Measurements from ENCODE around the gene DHDDS.

The DHDDS gene

DNA sequence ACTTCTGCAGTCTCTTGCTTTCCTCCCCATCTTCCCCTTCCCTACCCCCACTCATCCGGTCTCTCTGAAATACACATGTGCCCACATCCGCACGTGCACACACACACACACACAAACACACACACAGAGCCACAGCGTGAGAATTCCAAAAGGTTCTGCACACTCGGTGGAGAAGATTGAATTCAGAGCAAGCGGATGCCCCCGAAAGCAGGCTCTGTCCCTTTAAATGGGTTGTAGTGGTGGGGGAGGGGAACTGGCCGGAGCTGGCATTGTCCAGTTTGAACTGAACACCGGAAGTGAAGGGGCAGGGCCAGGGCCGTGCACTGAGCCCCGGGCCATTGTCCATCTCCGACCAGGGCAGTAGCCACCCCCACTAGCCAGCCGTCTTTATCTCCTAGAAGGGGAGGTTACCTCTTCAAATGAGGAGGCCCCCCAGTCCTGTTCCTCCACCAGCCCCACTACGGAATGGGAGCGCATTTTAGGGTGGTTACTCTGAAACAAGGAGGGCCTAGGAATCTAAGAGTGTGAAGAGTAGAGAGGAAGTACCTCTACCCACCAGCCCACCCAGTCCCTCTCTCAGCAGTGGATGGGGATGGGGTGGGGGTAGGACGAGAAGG, 22.8 kb upstream of the DHDDS start:
- no peaks in the 10 kb centered on the region for H3K9me3 Mint-ChIP-seq
- H3K27ac Mint-ChIP-seq, result no peak overlapping the region
- no peak for DNase-seq
- H3K4me1 Mint-ChIP-seq (ENCODE audit: low read depth), result peaks cover 26% of the 10 kb centered on the region
- no peak overlapping the region for H3K4me3 Mint-ChIP-seq
- peaks cover 58% of the 10 kb centered on the region for H3K27me3 Mint-ChIP-seq
- no peaks in the 10 kb centered on the region for H3K36me3 Mint-ChIP-seq (ENCODE audit: low read depth)

DNA sequence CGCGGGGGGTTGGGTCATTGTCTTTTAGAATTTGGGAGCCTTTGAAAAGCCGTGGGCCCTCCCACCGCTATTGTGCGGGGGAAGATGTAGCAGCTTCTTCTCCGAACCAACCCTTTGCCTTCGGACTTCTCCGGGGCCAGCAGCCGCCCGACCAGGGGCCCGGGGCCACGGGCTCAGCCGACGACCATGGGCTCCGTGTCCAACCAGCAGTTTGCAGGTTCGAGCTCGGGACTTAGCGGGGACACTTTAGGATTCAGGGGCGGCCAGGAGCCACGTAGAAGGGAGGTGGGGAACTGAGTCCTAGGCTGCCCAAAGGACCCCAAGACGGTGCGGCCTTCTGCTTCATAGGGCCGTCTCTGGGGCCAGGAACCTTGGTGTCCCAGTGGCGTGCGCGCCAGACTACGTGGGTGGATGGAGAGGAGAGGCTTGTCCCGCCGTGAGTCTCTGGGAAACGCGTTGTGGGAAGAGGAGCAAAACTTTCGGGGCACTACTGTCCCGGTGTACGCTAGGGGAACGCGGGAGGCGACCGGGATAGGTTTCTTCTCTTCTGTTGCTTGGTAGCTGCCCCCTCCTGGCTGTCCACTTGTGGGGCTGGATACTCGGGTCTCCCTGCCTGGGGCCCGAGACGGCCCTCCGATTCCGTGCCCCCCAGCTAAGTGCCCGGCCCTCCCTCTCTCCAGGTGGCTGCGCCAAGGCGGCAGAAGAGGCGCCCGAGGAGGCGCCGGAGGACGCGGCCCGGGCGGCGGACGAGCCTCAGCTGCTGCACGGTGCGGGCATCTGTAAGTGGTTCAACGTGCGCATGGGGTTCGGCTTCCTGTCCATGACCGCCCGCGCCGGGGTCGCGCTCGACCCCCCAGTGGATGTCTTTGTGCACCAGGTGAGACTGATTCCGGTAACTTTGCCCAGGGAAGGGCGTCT, 21.2 kb upstream of the DHDDS start, which contains the start of gene LIN28A:
Gene LIN28A (plus strand): TSS at position 112 of the 918 bp plus-strand sequence. CDS start 75 bp downstream, at position 187.
- Mint-ChIP-seq H3K4me1 (ENCODE audit: low read depth) (peaks cover 26% of the 10 kb centered on the region), H3K27ac (no peak within 1 kb of the TSS), H3K9me3 (no peaks in the 10 kb centered on the region), H3K36me3 (ENCODE audit: low read depth) (no peaks in the 10 kb centered on the region), H3K27me3 (peaks cover 54% of the 10 kb centered on the region), H3K4me3 (no peak within 1 kb of the TSS)
- no peak for DNase-seq

DNA sequence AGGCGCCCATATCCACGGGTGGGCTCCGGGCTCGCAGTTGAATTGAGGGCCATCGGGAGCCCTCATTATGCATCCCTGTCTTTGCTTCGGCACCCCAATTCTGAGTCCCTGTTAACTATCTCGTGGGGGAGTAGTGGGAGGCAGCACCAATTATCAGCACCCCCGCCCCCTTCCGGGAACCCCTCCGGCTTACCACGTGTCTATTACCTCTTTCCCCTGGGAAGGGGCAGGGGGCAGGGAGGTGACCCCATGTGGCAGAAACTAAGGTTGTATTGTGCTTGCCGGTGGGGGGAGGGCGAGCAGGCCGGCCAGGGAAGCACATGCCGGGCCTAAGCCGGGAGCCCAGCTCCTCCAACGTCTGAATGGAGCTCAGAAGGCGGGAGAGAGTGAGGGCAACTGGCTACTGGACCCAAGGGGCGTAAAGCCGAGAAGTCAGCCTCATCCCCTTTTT, 20.5 kb upstream of the DHDDS start:
- H3K36me3 Mint-ChIP-seq (ENCODE audit: low read depth), result no peaks in the 10 kb centered on the region
- H3K9me3 Mint-ChIP-seq, result no peaks in the 10 kb centered on the region
- no peak overlapping the region for H3K4me3 Mint-ChIP-seq
- H3K4me1 Mint-ChIP-seq (ENCODE audit: low read depth), result peaks cover 26% of the 10 kb centered on the region
- DNase-seq, result peak; percentile 14
- peaks cover 54% of the 10 kb centered on the region for H3K27me3 Mint-ChIP-seq
- H3K27ac Mint-ChIP-seq, result no peak overlapping the region

DNA sequence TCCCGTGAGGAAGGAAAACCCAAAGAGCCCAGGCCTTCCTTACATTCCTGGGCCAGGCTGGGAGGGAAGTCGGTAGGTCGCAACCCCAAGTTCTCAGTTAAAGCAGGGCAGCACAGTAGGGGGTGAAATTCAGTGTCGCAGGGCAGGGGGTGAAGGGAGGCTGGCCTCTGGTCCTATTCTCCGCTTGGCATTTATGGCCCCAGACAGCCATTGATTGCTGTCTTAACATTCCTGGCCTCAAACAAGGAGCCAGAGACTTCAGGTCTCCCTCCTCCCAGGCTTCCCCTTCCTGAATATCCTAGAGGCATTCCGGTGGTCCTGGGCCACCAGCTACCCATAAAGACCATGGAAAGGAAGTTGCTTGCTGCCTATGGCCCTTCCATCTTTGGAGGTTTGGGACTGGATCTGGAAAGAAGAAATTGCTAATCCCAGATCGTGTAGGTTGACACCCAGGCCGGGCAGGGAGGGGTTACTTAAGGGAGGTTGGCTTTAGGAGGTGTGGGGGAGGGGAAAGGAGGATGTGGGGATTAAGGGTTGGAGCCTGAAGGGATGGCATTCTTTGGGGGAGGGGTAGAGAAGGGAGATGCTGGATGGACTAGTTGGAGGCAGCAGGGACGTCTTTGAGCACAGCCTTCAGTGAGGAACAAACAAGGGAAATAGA, 19.8 kb upstream of the DHDDS start:
- Mint-ChIP-seq H3K4me3 (no peak overlapping the region), H3K36me3 (ENCODE audit: low read depth) (no peaks in the 10 kb centered on the region), H3K9me3 (no peaks in the 10 kb centered on the region)

DNA sequence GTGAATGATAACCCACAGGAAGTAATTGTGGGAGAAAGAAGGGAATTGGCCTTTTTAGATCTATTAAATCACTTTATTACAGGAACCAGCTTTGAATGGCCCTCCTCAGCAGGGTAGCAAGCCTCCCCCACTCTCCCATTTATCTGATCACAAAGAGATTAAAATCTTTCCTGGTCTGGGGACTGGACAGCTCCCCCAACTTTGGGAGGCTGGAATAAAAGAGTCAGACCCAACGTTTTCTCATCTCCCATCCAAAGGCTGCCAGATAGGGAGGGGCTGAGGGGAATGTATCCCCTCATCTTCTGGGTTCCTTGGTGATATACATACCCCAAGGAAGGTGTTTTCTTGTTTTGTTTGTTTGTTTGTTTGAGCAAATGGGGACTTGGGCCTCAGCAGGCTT, 19.1 kb upstream of the DHDDS start:
- Mint-ChIP-seq H3K27me3 (peaks cover 54% of the 10 kb centered on the region), H3K27ac (no peak overlapping the region), H3K36me3 (ENCODE audit: low read depth) (no peaks in the 10 kb centered on the region), H3K4me1 (ENCODE audit: low read depth) (peaks cover 29% of the 10 kb centered on the region), H3K4me3 (no peak overlapping the region), H3K9me3 (no peaks in the 10 kb centered on the region)
- DNase-seq, result no peak

More for the DNA sequence above, 19.8 kb upstream of the DHDDS start:
- Mint-ChIP-seq H3K27ac (no peak overlapping the region), H3K27me3 (peaks cover 54% of the 10 kb centered on the region), H3K4me1 (ENCODE audit: low read depth) (peaks cover 29% of the 10 kb centered on the region)
- DNase-seq, result peak; percentile 20

DNA sequence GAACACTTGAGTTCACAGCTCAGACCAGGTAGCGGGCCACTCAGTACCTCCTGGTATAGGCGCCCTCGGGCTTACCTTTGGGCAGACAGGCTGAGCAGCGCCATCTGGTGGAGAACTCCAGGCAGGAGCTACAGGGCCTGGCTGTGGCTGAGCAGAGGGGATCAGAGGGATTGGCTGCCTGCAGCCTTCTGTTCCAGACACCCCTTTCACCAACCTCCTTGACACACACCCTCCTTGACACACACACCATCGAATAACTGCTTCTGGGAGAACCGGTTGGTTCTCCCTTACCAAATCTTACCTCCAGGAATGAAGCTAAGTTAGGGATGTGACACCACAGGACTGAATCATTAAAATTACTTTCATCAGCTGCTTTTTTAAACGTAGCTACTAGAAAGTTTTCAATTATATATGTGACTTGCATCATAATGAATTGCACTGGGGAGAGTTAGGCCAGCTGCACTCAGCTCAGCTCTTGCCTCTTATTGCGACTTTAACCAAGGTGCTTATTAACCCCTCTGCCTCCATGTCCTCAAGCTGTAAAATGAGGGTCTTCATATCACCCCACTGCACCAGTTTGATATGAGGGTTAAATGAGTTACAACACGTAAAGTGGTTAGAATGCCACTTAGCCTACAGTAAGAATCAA, 14.9 kb upstream of the DHDDS start:
- peaks cover 19% of the 10 kb centered on the region for H3K27me3 Mint-ChIP-seq
- no peaks in the 10 kb centered on the region for H3K36me3 Mint-ChIP-seq (ENCODE audit: low read depth)
- DNase-seq, result peak; percentile 88
- no peak overlapping the region for H3K4me3 Mint-ChIP-seq
- peaks cover 3% of the 10 kb centered on the region for H3K4me1 Mint-ChIP-seq (ENCODE audit: low read depth)
- no peaks in the 10 kb centered on the region for H3K9me3 Mint-ChIP-seq
- H3K27ac Mint-ChIP-seq, result no peak overlapping the region

DNA sequence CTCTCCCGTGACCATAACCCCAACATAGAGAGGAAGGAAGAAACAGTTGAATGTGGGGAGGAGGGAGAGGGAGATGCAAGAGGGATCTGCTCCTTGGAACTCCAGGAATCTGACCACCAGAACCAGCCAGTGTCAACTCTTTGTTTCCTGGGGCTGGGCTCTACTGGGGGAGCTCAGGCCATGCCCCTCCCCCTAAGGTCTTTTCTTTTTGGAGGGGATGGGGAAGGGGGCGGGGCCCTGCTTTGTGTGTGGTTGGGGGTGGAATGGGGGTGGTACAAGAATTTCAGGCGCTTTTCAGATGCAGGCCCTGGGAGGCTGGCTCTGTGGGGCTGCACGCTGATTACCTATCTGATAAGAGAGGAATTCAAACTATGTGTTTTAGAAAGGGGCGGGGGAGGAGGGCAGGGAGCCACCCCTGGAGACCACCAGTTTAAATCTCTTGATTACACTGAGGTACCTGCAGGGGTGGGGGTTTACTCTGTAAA, 13.2 kb upstream of the DHDDS start:
- Mint-ChIP-seq H3K4me3 (no peak overlapping the region), H3K27me3 (peaks cover 6% of the 10 kb centered on the region), H3K27ac (no peak overlapping the region), H3K4me1 (ENCODE audit: low read depth) (peaks cover 3% of the 10 kb centered on the region), H3K9me3 (no peaks in the 10 kb centered on the region), H3K36me3 (ENCODE audit: low read depth) (no peaks in the 10 kb centered on the region)
- peak; percentile 9 for DNase-seq

DNA sequence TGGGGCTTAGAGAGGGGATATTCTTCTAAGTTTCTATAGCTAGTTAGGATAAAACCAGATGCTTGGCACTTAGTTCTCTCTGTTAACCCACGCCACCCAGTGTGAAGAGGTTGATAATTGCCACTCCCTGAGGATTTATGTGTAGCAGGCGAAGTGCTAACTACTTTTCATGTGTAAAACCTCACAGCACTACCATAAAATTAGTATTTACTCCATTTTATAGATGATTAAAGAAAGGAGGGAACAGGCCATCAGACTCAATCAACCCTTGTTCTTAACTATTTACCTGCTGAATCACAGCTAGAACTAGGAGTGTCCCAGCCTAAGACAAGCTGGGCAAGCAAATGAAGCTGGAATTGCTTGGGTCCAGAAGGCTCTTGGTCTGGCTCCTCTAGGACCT, 12.6 kb upstream of the DHDDS start:
- Mint-ChIP-seq H3K4me1 (ENCODE audit: low read depth) (peaks cover 3% of the 10 kb centered on the region), H3K27ac (no peak overlapping the region), H3K4me3 (no peak overlapping the region), H3K36me3 (ENCODE audit: low read depth) (no peaks in the 10 kb centered on the region), H3K9me3 (no peaks in the 10 kb centered on the region), H3K27me3 (peaks cover 4% of the 10 kb centered on the region)
- no peak for DNase-seq

DNA sequence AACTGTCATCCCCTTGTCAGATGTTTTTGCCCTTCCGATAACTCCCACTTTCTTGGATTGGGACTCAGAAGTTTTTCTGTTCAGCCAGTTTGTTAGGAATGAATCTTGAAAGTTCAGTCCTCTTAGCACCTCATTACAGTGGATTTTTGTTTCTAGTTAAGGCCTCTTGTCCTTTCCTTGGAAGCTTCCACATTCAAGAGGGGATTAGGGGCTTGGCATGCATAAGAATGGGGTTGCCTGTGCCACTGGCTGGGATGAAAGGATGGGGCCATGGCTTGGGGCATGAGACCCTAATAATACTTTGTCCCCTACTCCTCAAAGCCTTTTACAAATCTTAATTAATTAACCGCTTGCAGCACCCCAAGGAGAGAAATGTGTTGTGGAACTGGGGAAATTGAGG, 2.4 kb upstream of the DHDDS start:
- Mint-ChIP-seq H3K36me3 (ENCODE audit: low read depth) (peaks cover 19% of the 10 kb centered on the region), H3K4me3 (no peak overlapping the region), H3K27me3 (no peaks in the 10 kb centered on the region), H3K27ac (no peak overlapping the region), H3K9me3 (no peaks in the 10 kb centered on the region), H3K4me1 (ENCODE audit: low read depth) (peaks cover 26% of the 10 kb centered on the region)
- no peak for DNase-seq

DNA sequence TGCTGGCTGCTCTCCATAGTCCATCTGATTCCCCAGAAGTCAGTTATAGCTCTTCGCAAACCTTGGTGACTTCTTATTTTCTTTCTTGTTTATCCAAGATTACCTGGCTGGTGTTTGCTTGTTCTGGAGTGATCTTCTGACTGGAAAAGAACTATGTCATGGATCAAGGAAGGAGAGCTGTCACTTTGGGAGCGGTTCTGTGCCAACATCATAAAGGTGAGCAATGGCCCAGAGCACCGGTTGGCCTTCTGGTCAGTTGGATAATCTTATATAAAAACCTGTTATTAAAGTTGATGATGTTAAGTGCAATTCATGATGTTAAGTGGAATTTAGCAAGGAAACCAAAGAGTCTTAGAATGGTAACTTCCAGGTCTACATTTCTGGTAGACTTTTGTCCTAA, 672 bp downstream of the DHDDS start:
- peaks cover 26% of the 10 kb centered on the region for H3K4me1 Mint-ChIP-seq (ENCODE audit: low read depth)
- peak overlapping the region; percentile 90 for H3K4me3 Mint-ChIP-seq
- H3K27me3 Mint-ChIP-seq, result no peaks in the 10 kb centered on the region
- DNase-seq, result no peak
- peak overlapping the region; percentile 92 for H3K27ac Mint-ChIP-seq
- H3K36me3 Mint-ChIP-seq (ENCODE audit: low read depth), result peaks cover 45% of the 10 kb centered on the region
- no peaks in the 10 kb centered on the region for H3K9me3 Mint-ChIP-seq

DNA sequence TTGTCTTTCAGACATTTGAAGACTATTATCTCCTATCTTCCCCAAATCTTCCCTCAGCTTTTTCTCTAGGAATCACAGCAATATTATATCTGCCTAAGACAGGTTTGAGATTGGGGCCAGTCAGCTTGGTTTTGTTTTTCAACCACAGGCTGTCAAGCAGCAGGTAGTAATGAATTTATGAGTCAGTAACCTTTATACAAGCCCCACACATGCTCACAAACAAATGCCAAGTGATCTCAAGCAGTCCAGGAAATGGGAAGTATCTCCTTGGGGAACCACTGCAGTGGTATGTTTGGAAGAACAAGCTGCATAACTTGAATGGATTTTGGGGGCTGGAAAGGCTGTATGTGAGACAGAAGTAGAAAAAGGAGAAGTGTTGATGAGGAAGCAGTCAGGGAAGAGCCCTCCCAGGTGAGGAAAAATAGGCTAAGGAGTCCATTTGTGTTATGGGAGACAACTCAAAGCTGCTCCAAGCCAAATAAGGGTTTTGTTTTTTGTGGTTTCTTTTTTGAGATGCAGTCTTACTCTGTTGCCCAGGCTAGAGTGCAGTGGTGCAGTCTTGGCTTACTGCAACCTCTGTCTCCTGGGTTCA, 2.1 kb downstream of the DHDDS start:
- H3K9me3 Mint-ChIP-seq, result no peaks in the 10 kb centered on the region
- H3K27me3 Mint-ChIP-seq, result no peaks in the 10 kb centered on the region
- peaks cover 26% of the 10 kb centered on the region for H3K4me1 Mint-ChIP-seq (ENCODE audit: low read depth)
- H3K27ac Mint-ChIP-seq, result no peak overlapping the region
- peak overlapping the region; percentile 90 for H3K4me3 Mint-ChIP-seq
- DNase-seq, result no peak
- H3K36me3 Mint-ChIP-seq (ENCODE audit: low read depth), result peaks cover 59% of the 10 kb centered on the region

DNA sequence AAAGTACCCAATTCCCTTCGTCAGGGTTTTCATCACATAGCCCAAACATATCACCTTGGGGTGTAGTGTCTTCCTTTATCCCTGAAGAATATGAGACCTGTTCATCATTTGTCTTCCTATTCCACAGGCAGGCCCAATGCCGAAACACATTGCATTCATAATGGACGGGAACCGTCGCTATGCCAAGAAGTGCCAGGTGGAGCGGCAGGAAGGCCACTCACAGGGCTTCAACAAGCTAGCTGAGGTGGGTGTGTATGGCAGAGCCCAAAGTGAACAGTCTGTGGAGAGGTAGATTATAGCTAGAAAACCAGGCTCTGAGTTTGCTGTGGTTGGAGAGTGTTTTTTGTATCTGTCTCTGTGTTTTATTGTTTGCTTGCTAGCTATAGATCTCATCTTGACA, 5.9 kb downstream of the DHDDS start:
- Mint-ChIP-seq H3K36me3 (ENCODE audit: low read depth) (peaks cover 87% of the 10 kb centered on the region), H3K27me3 (no peaks in the 10 kb centered on the region), H3K9me3 (no peaks in the 10 kb centered on the region), H3K4me1 (ENCODE audit: low read depth) (peaks cover 12% of the 10 kb centered on the region), H3K27ac (no peak overlapping the region), H3K4me3 (no peak overlapping the region)
- DNase-seq, result no peak

DNA sequence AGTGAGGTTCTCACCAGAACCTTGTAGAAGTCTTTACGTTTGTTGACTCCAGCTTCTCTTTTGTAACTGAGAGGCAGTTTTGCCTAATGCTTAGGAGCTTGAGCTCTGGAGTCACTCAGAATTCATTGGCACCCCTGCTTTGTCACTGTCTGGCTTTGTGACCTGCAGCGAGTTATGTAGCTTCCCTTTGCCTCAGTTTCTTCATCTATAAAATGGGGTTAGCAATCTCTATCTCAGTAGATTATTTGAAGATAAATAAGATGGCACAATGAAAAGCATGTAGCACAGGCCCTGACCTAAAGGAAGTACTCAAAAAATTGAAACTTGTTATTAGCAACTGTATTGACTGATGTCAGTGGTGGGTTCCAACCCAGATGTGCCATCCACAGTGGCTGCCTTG, 8.1 kb downstream of the DHDDS start:
- H3K9me3 Mint-ChIP-seq, result no peaks in the 10 kb centered on the region
- H3K4me1 Mint-ChIP-seq (ENCODE audit: low read depth), result no peaks in the 10 kb centered on the region
- H3K27ac Mint-ChIP-seq, result no peak overlapping the region
- DNase-seq, result no peak
- H3K4me3 Mint-ChIP-seq, result no peak overlapping the region
- H3K27me3 Mint-ChIP-seq, result no peaks in the 10 kb centered on the region
- peaks cover 91% of the 10 kb centered on the region for H3K36me3 Mint-ChIP-seq (ENCODE audit: low read depth)

DNA sequence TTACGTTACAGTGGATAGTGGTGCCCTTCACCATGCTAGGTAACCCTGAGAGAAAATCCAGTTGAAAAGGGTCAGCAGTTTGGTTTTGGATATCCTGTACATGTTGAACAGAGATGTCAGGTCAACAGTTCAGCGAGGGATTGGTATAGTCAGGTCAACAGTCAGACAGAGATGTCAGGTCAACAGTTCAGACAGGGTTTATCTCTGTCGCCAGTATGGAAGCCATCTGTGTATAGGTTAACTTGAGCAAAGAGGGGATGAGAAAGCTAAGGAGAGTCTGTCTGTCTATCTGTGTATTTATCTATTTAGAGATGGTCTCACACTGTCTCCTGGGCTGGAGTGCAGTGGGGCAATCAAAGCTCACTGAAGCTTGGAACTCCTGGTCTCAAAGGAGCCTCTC, 17.7 kb downstream of the DHDDS start:
- H3K4me1 Mint-ChIP-seq (ENCODE audit: low read depth), result no peaks in the 10 kb centered on the region
- no peaks in the 10 kb centered on the region for H3K27me3 Mint-ChIP-seq
- H3K4me3 Mint-ChIP-seq, result no peak overlapping the region
- DNase-seq, result no peak
- no peaks in the 10 kb centered on the region for H3K9me3 Mint-ChIP-seq
- no peak overlapping the region for H3K27ac Mint-ChIP-seq
- peaks cover 90% of the 10 kb centered on the region for H3K36me3 Mint-ChIP-seq (ENCODE audit: low read depth)

All from activated T-cell treated with anti-CD3 and anti-CD28 coated beads, Interleukin-2, amount 50 U/mL, for 24 hours (primary cell).